PFSK-1 (cell line): Measurements from ENCODE around the gene TCEAL5.

ENCODE experiments used
- POLR2AphosphoS5 ChIP-seq: IDR thresholded peaks from 2 replicates; pipeline ENCODE4 v1.6.1; 2012; ENCODE audit warnings: low read depth, mild to moderate bottlenecking, control low read depth, low read length, moderate library complexity
- SIN3A ChIP-seq: IDR thresholded peaks from 2 replicates; pipeline ENCODE4 v1.6.1; 2012; ENCODE audit warnings: mild to moderate bottlenecking, low read length, moderate library complexity, borderline replicate concordance; ENCODE audit not compliant: insufficient read depth

DNA sequence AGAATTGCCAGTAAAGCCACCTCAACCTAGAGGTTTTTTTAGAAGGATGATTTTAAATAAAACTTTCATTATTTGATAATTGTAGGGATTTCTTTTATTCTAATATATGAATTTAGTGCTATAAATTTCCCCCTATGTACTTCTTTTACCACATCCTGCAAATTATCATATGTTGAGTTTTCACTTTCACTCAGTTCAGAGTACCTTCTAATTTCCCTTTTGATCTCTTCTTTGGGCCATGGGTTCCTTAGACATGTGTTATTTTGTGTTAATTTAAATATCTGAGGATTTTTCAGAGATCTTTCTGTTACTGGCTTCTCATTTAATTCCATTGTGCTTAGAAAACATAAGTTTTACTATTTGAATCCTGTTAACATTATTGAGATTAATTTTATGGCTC, 28.2 kb upstream of the TCEAL5 start:
- TF ChIP-seq POLR2AphosphoS5: no peak
- TF ChIP-seq SIN3A: no peak
